ENCODE results near the gene ELMO1. TPM values are rescaled to one million over a fixed set of nuclear protein-coding genes. Genes with fewer than 3 reads are reported as not detected.

The ELMO1 gene
- total and polyA plus RNA-seq, 10 of the 15 experiments (the other 5 are each of a cell fraction or from before 2014, with no cell fraction given) = 22.6 to 85.9 (median 56.6) TPM

DNA sequence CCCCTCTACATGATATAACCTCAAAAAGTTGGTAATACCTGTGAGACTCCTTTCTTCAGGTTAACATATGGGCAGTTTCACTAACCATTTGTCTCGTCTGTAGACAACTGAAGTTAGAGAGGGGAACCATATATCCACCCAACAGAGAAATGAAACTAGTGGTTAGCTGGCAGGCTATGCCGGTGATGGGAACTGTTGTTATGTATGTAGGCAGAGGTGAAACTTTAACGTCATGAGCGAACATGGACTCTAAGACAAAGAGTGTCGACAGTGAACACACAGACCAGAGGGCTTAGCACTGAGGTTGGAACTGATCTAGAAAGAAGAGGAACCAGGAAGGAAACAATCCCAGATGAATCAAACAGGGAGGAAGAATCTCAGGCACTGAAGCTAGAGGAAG lies 112.4 kb downstream of the ELMO1 start (continued):
- TF ChIP-seq, protein P1, sequence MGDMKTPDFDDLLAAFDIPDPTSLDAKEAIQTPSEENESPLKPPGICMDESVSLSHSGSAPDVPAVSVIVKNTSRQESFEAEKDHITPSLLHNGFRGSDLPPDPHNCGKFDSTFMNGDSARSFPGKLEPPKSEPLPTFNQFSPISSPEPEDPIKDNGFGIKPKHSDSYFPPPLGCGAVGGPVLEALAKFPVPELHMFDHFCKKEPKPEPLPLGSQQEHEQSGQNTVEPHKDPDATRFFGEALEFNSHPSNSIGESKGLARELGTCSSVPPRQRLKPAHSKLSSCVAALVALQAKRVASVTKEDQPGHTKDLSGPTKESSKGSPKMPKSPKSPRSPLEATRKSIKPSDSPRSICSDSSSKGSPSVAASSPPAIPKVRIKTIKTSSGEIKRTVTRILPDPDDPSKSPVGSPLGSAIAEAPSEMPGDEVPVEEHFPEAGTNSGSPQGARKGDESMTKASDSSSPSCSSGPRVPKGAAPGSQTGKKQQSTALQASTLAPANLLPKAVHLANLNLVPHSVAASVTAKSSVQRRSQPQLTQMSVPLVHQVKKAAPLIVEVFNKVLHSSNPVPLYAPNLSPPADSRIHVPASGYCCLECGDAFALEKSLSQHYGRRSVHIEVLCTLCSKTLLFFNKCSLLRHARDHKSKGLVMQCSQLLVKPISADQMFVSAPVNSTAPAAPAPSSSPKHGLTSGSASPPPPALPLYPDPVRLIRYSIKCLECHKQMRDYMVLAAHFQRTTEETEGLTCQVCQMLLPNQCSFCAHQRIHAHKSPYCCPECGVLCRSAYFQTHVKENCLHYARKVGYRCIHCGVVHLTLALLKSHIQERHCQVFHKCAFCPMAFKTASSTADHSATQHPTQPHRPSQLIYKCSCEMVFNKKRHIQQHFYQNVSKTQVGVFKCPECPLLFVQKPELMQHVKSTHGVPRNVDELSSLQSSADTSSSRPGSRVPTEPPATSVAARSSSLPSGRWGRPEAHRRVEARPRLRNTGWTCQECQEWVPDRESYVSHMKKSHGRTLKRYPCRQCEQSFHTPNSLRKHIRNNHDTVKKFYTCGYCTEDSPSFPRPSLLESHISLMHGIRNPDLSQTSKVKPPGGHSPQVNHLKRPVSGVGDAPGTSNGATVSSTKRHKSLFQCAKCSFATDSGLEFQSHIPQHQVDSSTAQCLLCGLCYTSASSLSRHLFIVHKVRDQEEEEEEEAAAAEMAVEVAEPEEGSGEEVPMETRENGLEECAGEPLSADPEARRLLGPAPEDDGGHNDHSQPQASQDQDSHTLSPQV (IDR thresholded peaks at IDR 0.05) = no peak
- TF ChIP-seq MTA2 (IDR thresholded peaks at IDR 0.05; ENCODE audit: low read depth) = peak; percentile 89
- no peak for TF ChIP-seq MEF2B (IDR thresholded peaks at IDR 0.05; ENCODE audit: partially characterized antibody, poor library complexity, severe bottlenecking)
- TF ChIP-seq NBN (IDR thresholded peaks at IDR 0.05) = peak; percentile 82
- no peak for TF ChIP-seq RFX5 (IDR thresholded peaks at IDR 0.05; ENCODE audit: low read depth, low read length)
- TF ChIP-seq, protein P2, sequence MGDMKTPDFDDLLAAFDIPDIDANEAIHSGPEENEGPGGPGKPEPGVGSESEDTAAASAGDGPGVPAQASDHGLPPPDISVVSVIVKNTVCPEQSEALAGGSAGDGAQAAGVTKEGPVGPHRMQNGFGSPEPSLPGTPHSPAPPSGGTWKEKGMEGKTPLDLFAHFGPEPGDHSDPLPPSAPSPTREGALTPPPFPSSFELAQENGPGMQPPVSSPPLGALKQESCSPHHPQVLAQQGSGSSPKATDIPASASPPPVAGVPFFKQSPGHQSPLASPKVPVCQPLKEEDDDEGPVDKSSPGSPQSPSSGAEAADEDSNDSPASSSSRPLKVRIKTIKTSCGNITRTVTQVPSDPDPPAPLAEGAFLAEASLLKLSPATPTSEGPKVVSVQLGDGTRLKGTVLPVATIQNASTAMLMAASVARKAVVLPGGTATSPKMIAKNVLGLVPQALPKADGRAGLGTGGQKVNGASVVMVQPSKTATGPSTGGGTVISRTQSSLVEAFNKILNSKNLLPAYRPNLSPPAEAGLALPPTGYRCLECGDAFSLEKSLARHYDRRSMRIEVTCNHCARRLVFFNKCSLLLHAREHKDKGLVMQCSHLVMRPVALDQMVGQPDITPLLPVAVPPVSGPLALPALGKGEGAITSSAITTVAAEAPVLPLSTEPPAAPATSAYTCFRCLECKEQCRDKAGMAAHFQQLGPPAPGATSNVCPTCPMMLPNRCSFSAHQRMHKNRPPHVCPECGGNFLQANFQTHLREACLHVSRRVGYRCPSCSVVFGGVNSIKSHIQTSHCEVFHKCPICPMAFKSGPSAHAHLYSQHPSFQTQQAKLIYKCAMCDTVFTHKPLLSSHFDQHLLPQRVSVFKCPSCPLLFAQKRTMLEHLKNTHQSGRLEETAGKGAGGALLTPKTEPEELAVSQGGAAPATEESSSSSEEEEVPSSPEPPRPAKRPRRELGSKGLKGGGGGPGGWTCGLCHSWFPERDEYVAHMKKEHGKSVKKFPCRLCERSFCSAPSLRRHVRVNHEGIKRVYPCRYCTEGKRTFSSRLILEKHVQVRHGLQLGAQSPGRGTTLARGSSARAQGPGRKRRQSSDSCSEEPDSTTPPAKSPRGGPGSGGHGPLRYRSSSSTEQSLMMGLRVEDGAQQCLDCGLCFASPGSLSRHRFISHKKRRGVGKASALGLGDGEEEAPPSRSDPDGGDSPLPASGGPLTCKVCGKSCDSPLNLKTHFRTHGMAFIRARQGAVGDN (IDR thresholded peaks at IDR 0.05) = 0 out of 2 replicates have a peak, but pooled peaks have one; percentile 43
- TF ChIP-seq MXI1 (IDR thresholded peaks at IDR 0.05; ENCODE audit: low read depth, low read length) = no peak
- TF ChIP-seq, protein P3, sequence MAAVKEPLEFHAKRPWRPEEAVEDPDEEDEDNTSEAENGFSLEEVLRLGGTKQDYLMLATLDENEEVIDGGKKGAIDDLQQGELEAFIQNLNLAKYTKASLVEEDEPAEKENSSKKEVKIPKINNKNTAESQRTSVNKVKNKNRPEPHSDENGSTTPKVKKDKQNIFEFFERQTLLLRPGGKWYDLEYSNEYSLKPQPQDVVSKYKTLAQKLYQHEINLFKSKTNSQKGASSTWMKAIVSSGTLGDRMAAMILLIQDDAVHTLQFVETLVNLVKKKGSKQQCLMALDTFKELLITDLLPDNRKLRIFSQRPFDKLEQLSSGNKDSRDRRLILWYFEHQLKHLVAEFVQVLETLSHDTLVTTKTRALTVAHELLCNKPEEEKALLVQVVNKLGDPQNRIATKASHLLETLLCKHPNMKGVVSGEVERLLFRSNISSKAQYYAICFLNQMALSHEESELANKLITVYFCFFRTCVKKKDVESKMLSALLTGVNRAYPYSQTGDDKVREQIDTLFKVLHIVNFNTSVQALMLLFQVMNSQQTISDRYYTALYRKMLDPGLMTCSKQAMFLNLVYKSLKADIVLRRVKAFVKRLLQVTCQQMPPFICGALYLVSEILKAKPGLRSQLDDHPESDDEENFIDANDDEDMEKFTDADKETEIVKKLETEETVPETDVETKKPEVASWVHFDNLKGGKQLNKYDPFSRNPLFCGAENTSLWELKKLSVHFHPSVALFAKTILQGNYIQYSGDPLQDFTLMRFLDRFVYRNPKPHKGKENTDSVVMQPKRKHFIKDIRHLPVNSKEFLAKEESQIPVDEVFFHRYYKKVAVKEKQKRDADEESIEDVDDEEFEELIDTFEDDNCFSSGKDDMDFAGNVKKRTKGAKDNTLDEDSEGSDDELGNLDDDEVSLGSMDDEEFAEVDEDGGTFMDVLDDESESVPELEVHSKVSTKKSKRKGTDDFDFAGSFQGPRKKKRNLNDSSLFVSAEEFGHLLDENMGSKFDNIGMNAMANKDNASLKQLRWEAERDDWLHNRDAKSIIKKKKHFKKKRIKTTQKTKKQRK (IDR thresholded peaks at IDR 0.05; ENCODE audit: low read depth, low read length) = no peak
- no peak for TF ChIP-seq RCOR1 (conservative IDR thresholded peaks at IDR 0.05; ENCODE audit: low read depth, low read length)
- peak; percentile 67; the same call in 1 of the 3 replicates for TF ChIP-seq POU2F2 (IDR thresholded peaks at IDR 0.05; ENCODE audit: borderline replicate concordance, low read depth, low read length)
- TF ChIP-seq RUNX3 (IDR thresholded peaks at IDR 0.05; ENCODE audit: low read length) = peak; percentile 92
- no peak for TF ChIP-seq EZH2 (IDR thresholded peaks at IDR 0.05; ENCODE audit: borderline replicate concordance, control insufficient read depth, low read depth, low read length)
- 0 out of 2 replicates have a peak, but pooled peaks have one; percentile 65 for TF ChIP-seq PML (IDR thresholded peaks at IDR 0.05; ENCODE audit: low read length)

Measured in GM12878 (cell line).